ENCODE measurements around the gene IL23R.

IL23R gene

DNA sequence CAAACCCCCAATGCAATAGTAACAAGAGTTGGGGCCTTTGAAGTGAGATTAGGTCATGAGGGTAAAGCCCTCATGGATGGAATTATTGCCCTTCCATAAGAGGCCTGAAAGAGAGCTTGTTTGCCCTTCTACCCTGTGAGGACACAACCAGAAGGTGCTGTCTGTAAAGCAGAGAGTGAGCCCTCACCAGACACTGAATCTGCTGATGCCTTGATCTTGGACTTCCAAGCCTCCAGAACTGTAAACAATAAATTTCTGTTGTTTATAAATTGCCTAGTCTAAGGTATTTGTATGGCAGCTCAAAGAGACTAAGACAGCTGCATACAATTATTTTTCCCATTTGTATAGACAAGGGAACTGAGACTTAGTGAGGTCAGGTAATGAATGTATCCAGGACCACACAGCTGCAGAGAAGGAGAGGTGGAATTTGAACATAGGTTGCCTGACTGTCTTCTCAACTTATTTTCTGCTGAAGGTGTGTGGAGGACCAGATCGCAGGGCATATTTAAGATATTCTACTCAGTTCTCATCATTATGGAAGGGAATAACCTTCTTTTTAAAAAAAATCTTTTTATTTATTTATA lies 18.7 kb downstream of the IL23R start:
- H4K20me1 ChIP-seq, result no peaks in the 10 kb centered on the region
- H3K27me3 ChIP-seq, result no peaks in the 10 kb centered on the region
- TF ChIP-seq Cebpa-rat (IDR thresholded peaks at IDR 0.05), result no peak
- no peak overlapping the region for H3K9ac ChIP-seq
- H3K9me3 ChIP-seq (replicated peaks in 1 of 11), result peaks cover 0 to 13% (median 0%) of the 10 kb centered on the region in 11 experiments; a peak in 8 of 22 replicates
- H3K4me3 ChIP-seq, result no peak overlapping the region
- H3K4me2 ChIP-seq, result no peak overlapping the region
- H3K27ac ChIP-seq, result no peak overlapping the region
- peaks cover 0 to 9% (median 0%) of the 10 kb centered on the region in 10 experiments; a peak in 6 of 20 replicates for H3K4me1 ChIP-seq
- H3K36me3 ChIP-seq, result no peaks in the 10 kb centered on the region

DNA sequence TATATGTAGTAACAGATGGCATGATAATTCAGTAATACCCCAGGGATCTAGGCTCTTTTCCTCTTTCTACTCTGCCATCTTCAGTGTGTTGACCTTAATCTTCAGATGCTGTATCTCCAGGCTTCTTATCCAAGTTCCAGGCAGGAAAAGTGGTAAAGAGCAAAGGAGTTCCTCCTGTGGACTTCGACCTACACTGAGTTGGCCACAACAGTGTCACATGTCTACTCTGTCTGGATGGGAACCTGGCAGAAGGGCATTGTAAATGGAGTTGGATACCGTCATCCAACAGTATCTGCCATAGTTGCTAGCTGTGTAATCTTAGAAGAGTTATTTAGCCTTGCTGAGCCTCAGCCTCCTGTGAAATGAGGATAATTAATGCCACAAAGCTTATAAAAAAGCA lies 21.9 kb downstream of the IL23R start:
- H3K4me1 ChIP-seq, result peaks cover 0 to 9% (median 6%) of the 10 kb centered on the region in 10 experiments; a peak in 8 of 20 replicates
- H4K20me1 ChIP-seq, result no peaks in the 10 kb centered on the region

DNA sequence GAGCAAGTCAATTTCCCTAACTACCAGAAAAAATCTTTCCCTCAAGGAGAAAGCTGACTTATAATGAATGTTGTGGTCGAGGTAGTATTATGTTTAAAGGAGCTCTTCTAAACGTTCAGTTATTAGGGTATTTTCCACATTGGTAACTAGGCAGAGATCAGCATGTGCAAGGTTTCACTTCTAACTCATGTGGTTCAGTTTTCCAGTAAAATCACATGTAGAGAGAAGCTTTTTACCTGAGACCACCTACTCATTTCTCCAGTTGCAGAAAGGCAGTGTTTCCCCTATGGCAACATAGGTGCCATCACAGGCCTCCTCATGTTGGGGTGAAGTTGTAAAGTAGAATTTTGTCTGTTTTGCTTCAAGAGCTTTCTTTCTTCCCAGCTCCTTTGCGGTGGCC lies 23.7 kb downstream of the IL23R start:
- H3K27ac ChIP-seq, result no peak overlapping the region
- no peaks in the 10 kb centered on the region for H4K20me1 ChIP-seq
- no peaks in the 10 kb centered on the region for H3K36me3 ChIP-seq
- H3K4me2 ChIP-seq, result no peak overlapping the region
- H3K4me1 ChIP-seq, result peaks cover 0 to 21% (median 7%) of the 10 kb centered on the region in 10 experiments; a peak in 10 of 20 replicates
- no peak overlapping the region for H3K9ac ChIP-seq
- H3K27me3 ChIP-seq, result no peaks in the 10 kb centered on the region
- H3K4me3 ChIP-seq, result no peak overlapping the region
- no peaks in the 10 kb centered on the region for H3K9me3 ChIP-seq (replicated peaks in 1 of 11)
- no peak for TF ChIP-seq Cebpa-rat (IDR thresholded peaks at IDR 0.05)

More for the DNA sequence above, 21.9 kb downstream of the IL23R start:
- no peak overlapping the region for H3K27ac ChIP-seq
- H3K9ac ChIP-seq, result no peak overlapping the region
- H3K36me3 ChIP-seq, result no peaks in the 10 kb centered on the region
- no peak for TF ChIP-seq Cebpa-rat (IDR thresholded peaks at IDR 0.05)
- peak overlapping the region in 4 of 11 experiments; percentile 11 to 37 (median 19); a peak in 7 of 22 replicates for H3K4me2 ChIP-seq
- H3K4me3 ChIP-seq, result no peak overlapping the region
- no peaks in the 10 kb centered on the region for H3K27me3 ChIP-seq
- peaks cover 0 to 2% (median 0%) of the 10 kb centered on the region in 11 experiments; a peak in 2 of 22 replicates for H3K9me3 ChIP-seq (replicated peaks in 1 of 11)

DNA sequence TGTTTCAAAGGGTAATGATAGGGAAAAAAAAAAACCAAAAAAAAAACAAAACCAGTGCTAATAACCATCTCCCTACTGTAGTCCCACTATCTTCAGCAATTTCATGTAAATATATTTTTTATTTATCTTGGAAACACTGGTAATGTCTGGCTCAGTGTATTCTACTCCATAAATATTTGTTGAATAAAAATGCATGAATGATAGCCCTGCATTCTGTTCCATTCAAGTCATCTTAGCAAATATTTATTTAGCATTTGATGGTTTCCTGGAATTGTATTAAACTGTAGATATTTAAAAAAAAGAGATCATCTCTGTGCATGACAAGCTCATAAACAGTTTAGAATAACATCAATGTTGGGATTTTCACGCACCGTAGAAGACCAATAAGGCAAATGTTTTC lies 24.2 kb downstream of the IL23R start:
- no peaks in the 10 kb centered on the region for H3K36me3 ChIP-seq
- no peak overlapping the region for H3K27ac ChIP-seq
- peaks cover 0 to 23% (median 7%) of the 10 kb centered on the region in 10 experiments; a peak in 10 of 20 replicates for H3K4me1 ChIP-seq
- TF ChIP-seq Cebpa-rat (IDR thresholded peaks at IDR 0.05), result no peak
- no peak overlapping the region for H3K4me2 ChIP-seq
- H3K9ac ChIP-seq, result no peak overlapping the region
- H3K27me3 ChIP-seq, result no peaks in the 10 kb centered on the region
- no peaks in the 10 kb centered on the region for H3K9me3 ChIP-seq (replicated peaks in 1 of 11)
- no peak overlapping the region for H3K4me3 ChIP-seq
- no peaks in the 10 kb centered on the region for H4K20me1 ChIP-seq

DNA sequence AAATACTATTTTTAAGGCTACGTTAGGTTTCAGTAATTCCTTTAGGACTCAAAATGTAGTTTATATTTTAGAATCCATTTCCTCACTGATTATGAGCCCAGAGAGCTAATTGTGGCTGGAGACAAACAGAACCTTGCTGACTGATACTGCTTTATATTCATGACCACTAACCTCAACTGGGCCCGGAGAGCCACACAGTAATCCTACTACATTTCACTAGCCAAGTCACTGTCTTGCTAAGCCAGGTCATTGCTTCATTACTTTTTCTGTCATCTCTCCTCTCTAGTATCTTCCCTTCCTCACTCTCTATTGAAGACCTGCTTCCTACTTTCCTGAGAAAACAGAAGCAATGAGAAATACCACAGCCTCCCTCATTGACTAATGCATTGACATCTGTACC lies 24.7 kb downstream of the IL23R start:
- H3K27ac ChIP-seq, result no peak overlapping the region
- H4K20me1 ChIP-seq, result no peaks in the 10 kb centered on the region
- no peak overlapping the region for H3K9ac ChIP-seq
- H3K4me1 ChIP-seq, result peaks cover 0 to 23% (median 7%) of the 10 kb centered on the region in 10 experiments; a peak in 10 of 20 replicates
- H3K27me3 ChIP-seq, result no peaks in the 10 kb centered on the region
- H3K9me3 ChIP-seq (replicated peaks in 1 of 11), result no peaks in the 10 kb centered on the region
- H3K4me2 ChIP-seq, result no peak overlapping the region
- no peaks in the 10 kb centered on the region for H3K36me3 ChIP-seq
- H3K4me3 ChIP-seq, result no peak overlapping the region
- TF ChIP-seq Cebpa-rat (IDR thresholded peaks at IDR 0.05), result no peak

DNA sequence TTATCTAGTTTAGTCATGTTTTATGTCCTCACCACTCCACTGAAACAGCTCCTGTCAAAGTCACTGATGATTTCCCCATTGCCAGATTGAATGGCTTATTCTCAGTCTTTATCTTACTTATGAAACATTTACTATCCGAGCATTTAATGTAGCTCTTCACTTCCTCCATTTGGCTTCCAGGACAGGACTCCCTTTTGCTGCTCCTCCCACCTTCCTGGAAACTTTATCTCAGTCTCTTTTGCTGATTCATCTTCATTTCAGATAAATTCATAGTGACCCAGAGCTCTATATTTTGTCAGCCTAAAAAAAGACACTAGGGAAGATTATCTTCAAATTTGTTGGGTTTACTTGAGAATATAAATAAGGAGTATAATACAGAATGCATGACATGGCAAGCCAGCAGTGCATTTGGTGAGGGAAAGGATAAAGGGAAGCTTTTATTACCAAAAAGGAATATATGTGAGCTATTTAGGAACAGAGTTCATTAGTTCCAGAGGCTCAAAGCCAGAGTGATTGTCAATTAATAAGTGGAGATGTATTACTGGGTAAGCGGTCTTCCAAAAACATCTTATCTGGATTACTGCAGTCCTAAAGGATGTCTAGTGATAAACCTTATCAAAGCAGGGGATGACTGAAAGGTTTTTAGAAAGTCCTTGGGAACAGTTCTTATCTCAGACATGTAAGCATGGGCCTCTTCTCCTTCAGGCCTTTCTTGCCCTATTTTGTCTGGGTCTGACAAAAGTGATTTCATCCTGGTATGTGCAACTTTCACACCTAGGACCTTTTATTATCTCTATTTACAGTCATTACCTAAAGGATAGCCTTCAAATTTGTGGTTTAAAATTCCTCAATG lies 25.6 kb downstream of the IL23R start:
- peak overlapping the region in 2 of 11 experiments; percentile 5 to 11; a peak in 1 of 22 replicates for H3K4me2 ChIP-seq
- no peak overlapping the region for H3K9ac ChIP-seq
- H3K9me3 ChIP-seq (replicated peaks in 1 of 11), result no peaks in the 10 kb centered on the region
- H3K4me1 ChIP-seq, result peaks cover 0 to 23% (median 7%) of the 10 kb centered on the region in 10 experiments; a peak in 10 of 20 replicates
- no peak overlapping the region for H3K27ac ChIP-seq
- no peak overlapping the region for H3K4me3 ChIP-seq
- TF ChIP-seq Cebpa-rat (IDR thresholded peaks at IDR 0.05), result no peak
- H4K20me1 ChIP-seq, result no peaks in the 10 kb centered on the region
- H3K36me3 ChIP-seq, result no peaks in the 10 kb centered on the region
- H3K27me3 ChIP-seq, result no peaks in the 10 kb centered on the region

DNA sequence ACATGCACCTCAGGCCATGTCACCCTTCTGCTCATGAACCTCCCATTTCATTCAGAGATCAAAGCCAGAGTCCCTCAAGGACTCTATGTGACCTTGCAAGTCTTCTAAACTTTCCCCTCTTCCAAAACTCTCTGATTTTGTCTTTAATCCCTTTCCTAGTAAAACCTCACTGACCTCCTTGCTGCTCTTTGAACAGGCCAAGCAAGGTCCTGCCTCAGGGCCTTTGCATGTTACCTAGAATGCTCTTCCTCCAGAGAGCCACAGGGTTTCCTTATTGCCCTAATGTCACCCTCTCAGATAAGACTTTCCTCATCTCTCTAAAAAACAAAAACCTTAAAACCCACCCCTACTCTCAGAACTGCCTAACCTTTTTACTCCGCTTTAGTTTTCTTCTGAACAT lies 26.6 kb downstream of the IL23R start:
- no peak overlapping the region for H3K27ac ChIP-seq
- no peak overlapping the region for H3K9ac ChIP-seq
- H3K4me3 ChIP-seq, result no peak overlapping the region
- no peak for TF ChIP-seq Cebpa-rat (IDR thresholded peaks at IDR 0.05)
- peaks cover 0 to 19% (median 6%) of the 10 kb centered on the region in 10 experiments; a peak in 10 of 20 replicates for H3K4me1 ChIP-seq
- no peaks in the 10 kb centered on the region for H4K20me1 ChIP-seq
- H3K36me3 ChIP-seq, result no peaks in the 10 kb centered on the region
- no peak overlapping the region for H3K4me2 ChIP-seq
- no peaks in the 10 kb centered on the region for H3K9me3 ChIP-seq (replicated peaks in 1 of 11)
- no peaks in the 10 kb centered on the region for H3K27me3 ChIP-seq

DNA sequence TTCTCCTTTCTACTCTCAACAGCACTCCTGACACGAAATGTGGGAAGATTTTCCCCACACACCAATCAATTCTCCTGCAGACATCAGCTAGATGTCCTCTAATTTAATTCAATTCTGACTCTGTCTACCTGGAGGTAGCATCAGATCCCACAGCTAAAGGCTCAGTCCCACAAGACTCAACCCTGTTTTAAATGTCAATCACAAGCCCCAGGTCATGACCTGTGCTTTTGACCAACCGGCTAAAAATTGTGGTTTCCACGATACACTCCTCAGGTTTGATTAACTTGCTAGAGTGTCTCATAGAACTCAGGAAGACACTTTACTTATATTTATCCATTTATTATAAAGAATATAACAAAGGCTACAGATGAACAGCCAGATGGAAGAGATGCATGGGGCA lies 27.4 kb downstream of the IL23R start:
- H3K9ac ChIP-seq, result no peak overlapping the region
- H3K36me3 ChIP-seq, result no peaks in the 10 kb centered on the region
- no peak overlapping the region for H3K4me3 ChIP-seq
- no peaks in the 10 kb centered on the region for H4K20me1 ChIP-seq
- no peaks in the 10 kb centered on the region for H3K9me3 ChIP-seq (replicated peaks in 1 of 11)
- TF ChIP-seq Cebpa-rat (IDR thresholded peaks at IDR 0.05), result no peak
- peaks cover 0 to 15% (median 6%) of the 10 kb centered on the region in 10 experiments; a peak in 8 of 20 replicates for H3K4me1 ChIP-seq
- H3K4me2 ChIP-seq, result peak overlapping the region in 3 of 11 experiments; percentile 12 to 37 (median 19); a peak in 3 of 22 replicates
- H3K27ac ChIP-seq, result no peak overlapping the region
- no peaks in the 10 kb centered on the region for H3K27me3 ChIP-seq

DNA sequence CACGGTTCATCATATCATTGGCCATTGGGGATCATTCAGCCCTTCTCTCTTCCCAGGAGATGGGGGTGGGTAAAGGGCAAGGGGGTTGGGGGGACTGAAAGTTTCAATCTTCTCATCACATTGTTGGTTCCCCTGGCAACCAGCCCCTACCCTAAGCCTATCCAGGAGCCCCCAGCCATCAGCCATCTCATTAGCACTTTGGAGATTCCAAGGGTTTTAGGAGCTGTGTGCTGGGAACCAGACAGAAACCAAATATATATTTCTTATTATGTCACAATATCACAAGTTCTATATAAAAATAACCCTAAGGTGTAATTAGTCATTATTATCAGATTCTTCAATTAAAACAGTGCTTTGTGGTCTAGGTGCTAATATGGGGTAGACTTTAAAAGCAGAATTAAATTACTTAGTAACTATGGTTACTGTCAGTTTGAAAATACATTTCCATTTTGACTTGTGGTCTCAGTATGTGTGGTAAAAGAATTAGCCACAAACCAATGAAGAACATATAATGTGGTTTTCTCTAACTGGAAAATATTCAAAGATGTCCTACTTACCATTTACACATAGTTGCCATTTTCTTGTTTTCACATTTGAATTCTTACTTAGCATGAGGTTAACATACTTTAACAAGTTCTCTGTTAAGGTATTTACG lies 28.1 kb downstream of the IL23R start:
- Histone ChIP-seq H3K4me3 (no peak overlapping the region), H3K27ac (no peak overlapping the region), H3K4me2 (peak overlapping the region in 4 of 11 experiments; percentile 12 to 37 (median 24); a peak in 5 of 22 replicates), H3K27me3 (no peaks in the 10 kb centered on the region), H3K9me3 (replicated peaks in 1 of 11) (no peaks in the 10 kb centered on the region), H3K36me3 (no peaks in the 10 kb centered on the region), H4K20me1 (no peaks in the 10 kb centered on the region), H3K4me1 (peaks cover 0 to 15% (median 6%) of the 10 kb centered on the region in 10 experiments; a peak in 8 of 20 replicates), H3K9ac (no peak overlapping the region)
- no peak for TF ChIP-seq Cebpa-rat (IDR thresholded peaks at IDR 0.05)
